Measurements from ENCODE around the gene MYO5C. TPM values are rescaled to one million over a fixed set of nuclear protein-coding genes. Genes with fewer than 3 reads are reported as not detected.

MYO5C gene
- total and polyA plus RNA-seq, 10 of the 15 experiments (the other 5 are each of a cell fraction or from before 2014, with no cell fraction given): 0.29 to 1.3 (median 0.75) TPM

DNA sequence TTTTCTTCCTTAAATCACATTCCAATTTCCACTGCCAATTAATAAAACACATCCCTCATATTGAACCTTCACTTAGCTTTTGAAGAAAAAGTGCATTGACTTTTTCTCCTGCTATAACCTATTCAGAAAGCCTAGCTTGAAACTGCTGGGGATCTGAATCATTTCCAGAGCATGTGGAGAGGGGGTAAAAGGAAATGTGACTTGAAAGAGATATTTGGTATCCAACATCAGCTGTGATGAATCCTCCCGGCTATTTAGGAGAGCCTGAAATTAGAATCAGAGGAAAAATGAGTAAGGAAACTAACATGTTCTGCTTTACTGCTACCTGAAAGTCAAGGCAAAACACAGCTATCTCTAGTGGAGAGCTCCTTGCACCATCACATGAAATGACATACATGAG, 101.8 kb downstream of the MYO5C start:
- H3K4me2 ChIP-seq (ENCODE audit: control insufficient read depth, insufficient read depth): no peak overlapping the region
- no peak for TF ChIP-seq POLR2AphosphoS5 (IDR thresholded peaks at IDR 0.05; ENCODE audit: low read length)
- TF ChIP-seq NFYA (IDR thresholded peaks at IDR 0.05; ENCODE audit: borderline replicate concordance, low read depth, low read length): no peak
- TF ChIP-seq JUNB (IDR thresholded peaks at IDR 0.05): no peak
- TF ChIP-seq SREBF1 (IDR thresholded peaks at IDR 0.05; ENCODE audit: low read length): no peak
- TF ChIP-seq, protein P1, sequence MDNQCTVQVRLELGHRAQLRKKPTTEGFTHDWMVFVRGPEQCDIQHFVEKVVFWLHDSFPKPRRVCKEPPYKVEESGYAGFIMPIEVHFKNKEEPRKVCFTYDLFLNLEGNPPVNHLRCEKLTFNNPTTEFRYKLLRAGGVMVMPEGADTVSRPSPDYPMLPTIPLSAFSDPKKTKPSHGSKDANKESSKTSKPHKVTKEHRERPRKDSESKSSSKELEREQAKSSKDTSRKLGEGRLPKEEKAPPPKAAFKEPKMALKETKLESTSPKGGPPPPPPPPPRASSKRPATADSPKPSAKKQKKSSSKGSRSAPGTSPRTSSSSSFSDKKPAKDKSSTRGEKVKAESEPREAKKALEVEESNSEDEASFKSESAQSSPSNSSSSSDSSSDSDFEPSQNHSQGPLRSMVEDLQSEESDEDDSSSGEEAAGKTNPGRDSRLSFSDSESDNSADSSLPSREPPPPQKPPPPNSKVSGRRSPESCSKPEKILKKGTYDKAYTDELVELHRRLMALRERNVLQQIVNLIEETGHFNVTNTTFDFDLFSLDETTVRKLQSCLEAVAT (IDR thresholded peaks at IDR 0.05): no peak
- TF ChIP-seq ZNF217 (IDR thresholded peaks at IDR 0.05): no peak
- no peak for TF ChIP-seq RCOR1 (conservative IDR thresholded peaks at IDR 0.05; ENCODE audit: low read depth, low read length)
- TF ChIP-seq RUNX3 (IDR thresholded peaks at IDR 0.05; ENCODE audit: low read length): no peak
- no peak for TF ChIP-seq CHD2 (IDR thresholded peaks at IDR 0.05; ENCODE audit: borderline replicate concordance, low read depth, low read length)
- no peak for TF ChIP-seq BHLHE40 (IDR thresholded peaks at IDR 0.05; ENCODE audit: borderline replicate concordance in 1 of 2, low read depth in 2 of 2, low read length in 1 of 2)
- TF ChIP-seq, protein P2, sequence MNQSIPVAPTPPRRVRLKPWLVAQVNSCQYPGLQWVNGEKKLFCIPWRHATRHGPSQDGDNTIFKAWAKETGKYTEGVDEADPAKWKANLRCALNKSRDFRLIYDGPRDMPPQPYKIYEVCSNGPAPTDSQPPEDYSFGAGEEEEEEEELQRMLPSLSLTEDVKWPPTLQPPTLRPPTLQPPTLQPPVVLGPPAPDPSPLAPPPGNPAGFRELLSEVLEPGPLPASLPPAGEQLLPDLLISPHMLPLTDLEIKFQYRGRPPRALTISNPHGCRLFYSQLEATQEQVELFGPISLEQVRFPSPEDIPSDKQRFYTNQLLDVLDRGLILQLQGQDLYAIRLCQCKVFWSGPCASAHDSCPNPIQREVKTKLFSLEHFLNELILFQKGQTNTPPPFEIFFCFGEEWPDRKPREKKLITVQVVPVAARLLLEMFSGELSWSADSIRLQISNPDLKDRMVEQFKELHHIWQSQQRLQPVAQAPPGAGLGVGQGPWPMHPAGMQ (IDR thresholded peaks at IDR 0.05; ENCODE audit: borderline replicate concordance): no peak
- no peak for TF ChIP-seq CBX3 (IDR thresholded peaks at IDR 0.05; ENCODE audit: borderline replicate concordance, low read depth)
- TF ChIP-seq WRNIP1 (IDR thresholded peaks at IDR 0.05; ENCODE audit: borderline replicate concordance, low read depth, low read length): no peak
- TF ChIP-seq, protein P3, sequence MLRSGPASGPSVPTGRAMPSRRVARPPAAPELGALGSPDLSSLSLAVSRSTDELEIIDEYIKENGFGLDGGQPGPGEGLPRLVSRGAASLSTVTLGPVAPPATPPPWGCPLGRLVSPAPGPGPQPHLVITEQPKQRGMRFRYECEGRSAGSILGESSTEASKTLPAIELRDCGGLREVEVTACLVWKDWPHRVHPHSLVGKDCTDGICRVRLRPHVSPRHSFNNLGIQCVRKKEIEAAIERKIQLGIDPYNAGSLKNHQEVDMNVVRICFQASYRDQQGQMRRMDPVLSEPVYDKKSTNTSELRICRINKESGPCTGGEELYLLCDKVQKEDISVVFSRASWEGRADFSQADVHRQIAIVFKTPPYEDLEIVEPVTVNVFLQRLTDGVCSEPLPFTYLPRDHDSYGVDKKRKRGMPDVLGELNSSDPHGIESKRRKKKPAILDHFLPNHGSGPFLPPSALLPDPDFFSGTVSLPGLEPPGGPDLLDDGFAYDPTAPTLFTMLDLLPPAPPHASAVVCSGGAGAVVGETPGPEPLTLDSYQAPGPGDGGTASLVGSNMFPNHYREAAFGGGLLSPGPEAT (IDR thresholded peaks at IDR 0.05; ENCODE audit: low read depth): no peak
- TF ChIP-seq NRF1 (conservative IDR thresholded peaks at IDR 0.05; ENCODE audit: low read depth, low read length): no peak
- TF ChIP-seq PAX8 (IDR thresholded peaks at IDR 0.05): no peak
- TF ChIP-seq, protein P4, sequence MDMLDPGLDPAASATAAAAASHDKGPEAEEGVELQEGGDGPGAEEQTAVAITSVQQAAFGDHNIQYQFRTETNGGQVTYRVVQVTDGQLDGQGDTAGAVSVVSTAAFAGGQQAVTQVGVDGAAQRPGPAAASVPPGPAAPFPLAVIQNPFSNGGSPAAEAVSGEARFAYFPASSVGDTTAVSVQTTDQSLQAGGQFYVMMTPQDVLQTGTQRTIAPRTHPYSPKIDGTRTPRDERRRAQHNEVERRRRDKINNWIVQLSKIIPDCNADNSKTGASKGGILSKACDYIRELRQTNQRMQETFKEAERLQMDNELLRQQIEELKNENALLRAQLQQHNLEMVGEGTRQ (IDR thresholded peaks at IDR 0.05; ENCODE audit: borderline replicate concordance, low read depth, low read length): no peak
- no peak for TF ChIP-seq NR2F1 (conservative IDR thresholded peaks at IDR 0.05)
- intact Hi-C loops (cut with micrococcal nuclease; ENCODE audit: unreplicated experiment): no loop called here
- no peaks in the 10 kb centered on the region; the same call in 2 of the 3 replicates for H3K9me3 ChIP-seq (replicated peaks; ENCODE audit: control insufficient read depth, insufficient read depth, low read length)
- H3K9ac ChIP-seq (ENCODE audit: control insufficient read depth, insufficient read depth, low read length): no peak overlapping the region
- no peak for DNase-seq (ENCODE audit: low read depth, low spot score)
- SMC1A ChIA-PET (ENCODE audit: uncharacterized antibody, unreplicated experiment): interaction anchor here (1.0 to 2.2 kb wide), 5 partner anchors 10 to 28 kb away, joined by 3 to 10 read pairs (median 5); no protein-coding TSS in a partner anchor
- H3K27ac ChIP-seq (ENCODE audit: control insufficient read depth, insufficient read depth): no peak overlapping the region
- no peaks in the 10 kb centered on the region for H3K27me3 ChIP-seq (replicated peaks in 1 of 2; ENCODE audit: control insufficient read depth in 2 of 2, insufficient read depth in 2 of 2, low read length in 1 of 2)
- POLR2A ChIA-PET: interaction anchor here (0.6 to 0.9 kb wide), 2 partner anchors 10 to 340 kb away, joined by 3 to 4 read pairs; no protein-coding TSS in a partner anchor
- 0% methylated on average over 1 of the region's 1 CpG for WGBS (ENCODE audit: insufficient coverage, insufficient replicate concordance, low lambda C conversion rate, missing lambda C conversion rate)
- no peak overlapping the region for H2AFZ ChIP-seq (ENCODE audit: control insufficient read depth, low read depth, low read length)
- in situ Hi-C loops (cut with MboI): no loop called here
- RAD21 ChIA-PET (ENCODE audit: unreplicated experiment): interaction anchor here (2.0 kb wide), 1 partner anchor 10 kb away, joined by 5 read pairs; no protein-coding TSS in a partner anchor
- no TSS peak for BruUV-seq (replicated peaks)
- H3K36me3 ChIP-seq (ENCODE audit: control insufficient read depth in 2 of 2, insufficient read depth in 2 of 2, low read length in 1 of 2): no peaks in the 10 kb centered on the region
- CTCF ChIA-PET: interaction anchor here (1.0 to 2.4 kb wide), 5 partner anchors 10 to 31 kb away, joined by 3 to 23 read pairs (median 4); no protein-coding TSS in a partner anchor
- H4K20me1 ChIP-seq (ENCODE audit: control insufficient read depth, insufficient read depth): no peaks in the 10 kb centered on the region
- H3K79me2 ChIP-seq (ENCODE audit: control insufficient read depth, insufficient read depth, low read length): no peaks in the 10 kb centered on the region
- FAIRE-seq: no peak
- peaks cover 3% of the 10 kb centered on the region; the same call in 1 of the 2 replicates for H3K4me1 ChIP-seq (ENCODE audit: control insufficient read depth, insufficient read depth, low read length)
- ATAC-seq: no peak
- no peak overlapping the region for H3K4me3 ChIP-seq

All from GM12878 (cell line).